Upper lobe of right lung (tissue), 1 donor: ENCODE data around the gene SMARCC1. TPM values are rescaled to one million over a fixed set of nuclear protein-coding genes. Genes with fewer than 3 reads are reported as not detected.

Experiments
- ATAC-seq: fragments of 200-7000 bp; cut with Tn5 transposase; one replicate; pipeline ENCODE4 v1.9.1; 2020; ENCODE audit warnings: mild to moderate bottlenecking, moderate library complexity
- DNase-seq: peaks from one replicate; pipeline ENCODE4 v3.0.0-alpha.2; 2020
- H3K27ac ChIP-seq: fragments of 200-600 bp; one replicate; pipeline ENCODE4 v1.8.0; 2022
- H3K27me3 ChIP-seq: fragments of 200-600 bp; one replicate; pipeline ENCODE4 v1.8.0; 2022; ENCODE audit warnings: mild to moderate bottlenecking
- H3K36me3 ChIP-seq: fragments of 200-600 bp; one replicate; pipeline ENCODE4 v1.8.0; 2022
- H3K4me1 ChIP-seq: fragments of 200-600 bp; one replicate; pipeline ENCODE4 v1.8.0; 2022
- H3K4me3 ChIP-seq: fragments of 200-600 bp; one replicate; pipeline ENCODE4 v1.8.0; 2022; ENCODE audit warnings: mild to moderate bottlenecking
- H3K9me3 ChIP-seq: fragments of 200-600 bp; one replicate; pipeline ENCODE4 v1.8.0; 2022
- CTCF ChIP-seq: fragments of 200-600 bp; IDR thresholded peaks from one replicate; pipeline ENCODE4 v1.8.0; 2022; ENCODE audit warnings: antibody characterized with exemption
- intact Hi-C: fragments of 100-400 bp; cut with DNase I; formaldehyde crosslinking; loops from one replicate; pipeline ENCODE4 v1.11.0; 2022
- total RNA-seq: library from RNA; stranded (reverse); fragmentation: NEBNext Ultra II Directional; extraction: Animal tissue kit (Norgen Biotek cat#: 25700); gene quantifications from one replicate; pipeline ENCODE4 v1.2.1, GENCODE V29; 2021
- donor health status: DM: no; HTN: yes; CAD: no; lungs with severe emphysema.

The SMARCC1 gene
- total RNA-seq, 1 donor from 2014 or later, result 67.9 TPM

- ATAC-seq, result no peak
- no peak overlapping the region for H3K27ac ChIP-seq
- intact Hi-C loops, result loop anchor here (5.0 kb wide), 1 partner anchor 277 kb away; no protein-coding TSS in a partner anchor
These were observed 12.9 kb upstream of the SMARCC1 start for GRCh38 chr3:47794544-47794943.

GRCh38 chr3:47792699-47793098 lies 11.0 kb upstream of the SMARCC1 start:
- Histone ChIP-seq H3K27me3 (no peaks in the 10 kb centered on the region), H3K4me3 (no peak overlapping the region), H3K27ac (no peak overlapping the region), H3K9me3 (no peaks in the 10 kb centered on the region), H3K4me1 (no peaks in the 10 kb centered on the region), H3K36me3 (no peaks in the 10 kb centered on the region)
- TF ChIP-seq CTCF, result no peak
- intact Hi-C loops, result loop anchor here (5.0 kb wide), 1 partner anchor 275 kb away; no protein-coding TSS in a partner anchor
- DNase-seq (no peak), ATAC-seq (no peak)

More at GRCh38 chr3:47794544-47794943, 12.9 kb upstream of the SMARCC1 start:
- Histone ChIP-seq H3K36me3 (no peaks in the 10 kb centered on the region), H3K4me3 (no peak overlapping the region), H3K4me1 (no peaks in the 10 kb centered on the region), H3K9me3 (no peaks in the 10 kb centered on the region), H3K27me3 (no peaks in the 10 kb centered on the region)
- no peak for DNase-seq
- no peak for TF ChIP-seq CTCF

- no peak for DNase-seq
- intact Hi-C loops, result loop anchor here (5.0 kb wide), 1 partner anchor 274 kb away; no protein-coding TSS in a partner anchor
These were observed 9.6 kb upstream of the SMARCC1 start for GRCh38 chr3:47791193-47791855.

DNA sequence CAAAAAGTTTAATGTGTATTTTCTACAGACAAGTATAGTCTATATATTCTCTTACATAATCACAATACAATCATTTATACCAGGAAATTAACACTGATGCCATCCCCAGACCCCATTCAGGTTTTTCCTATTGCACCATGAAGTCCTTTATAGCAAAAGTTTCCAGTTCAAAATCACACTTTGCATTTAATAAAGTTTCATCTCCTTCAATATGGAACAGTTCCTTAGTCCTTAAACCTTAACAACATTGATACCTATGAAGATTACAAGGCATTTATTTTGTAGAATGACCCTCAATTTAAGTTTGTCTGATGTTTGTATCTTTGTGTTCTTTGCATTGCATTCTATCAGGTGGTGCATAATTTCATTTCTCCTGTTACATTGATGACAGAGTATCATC lies 2.0 kb upstream of the SMARCC1 start:
- no peak for TF ChIP-seq CTCF
- H3K27ac ChIP-seq, result no peak overlapping the region
- H3K4me3 ChIP-seq, result no peak overlapping the region
- H3K9me3 ChIP-seq, result no peaks in the 10 kb centered on the region
- H3K27me3 ChIP-seq, result no peaks in the 10 kb centered on the region
- no peak for ATAC-seq
- H3K36me3 ChIP-seq, result no peaks in the 10 kb centered on the region
- H3K4me1 ChIP-seq, result peaks cover 24% of the 10 kb centered on the region
- no peak for DNase-seq
- intact Hi-C loops, result no loop called here

More at GRCh38 chr3:47791193-47791855, 9.6 kb upstream of the SMARCC1 start:
- no peak for TF ChIP-seq CTCF
- H3K27ac ChIP-seq, result no peak overlapping the region
- ATAC-seq, result no peak
- H3K36me3 ChIP-seq, result no peaks in the 10 kb centered on the region
- H3K4me1 ChIP-seq, result no peaks in the 10 kb centered on the region
- no peaks in the 10 kb centered on the region for H3K27me3 ChIP-seq
- no peaks in the 10 kb centered on the region for H3K9me3 ChIP-seq
- no peak overlapping the region for H3K4me3 ChIP-seq

DNA sequence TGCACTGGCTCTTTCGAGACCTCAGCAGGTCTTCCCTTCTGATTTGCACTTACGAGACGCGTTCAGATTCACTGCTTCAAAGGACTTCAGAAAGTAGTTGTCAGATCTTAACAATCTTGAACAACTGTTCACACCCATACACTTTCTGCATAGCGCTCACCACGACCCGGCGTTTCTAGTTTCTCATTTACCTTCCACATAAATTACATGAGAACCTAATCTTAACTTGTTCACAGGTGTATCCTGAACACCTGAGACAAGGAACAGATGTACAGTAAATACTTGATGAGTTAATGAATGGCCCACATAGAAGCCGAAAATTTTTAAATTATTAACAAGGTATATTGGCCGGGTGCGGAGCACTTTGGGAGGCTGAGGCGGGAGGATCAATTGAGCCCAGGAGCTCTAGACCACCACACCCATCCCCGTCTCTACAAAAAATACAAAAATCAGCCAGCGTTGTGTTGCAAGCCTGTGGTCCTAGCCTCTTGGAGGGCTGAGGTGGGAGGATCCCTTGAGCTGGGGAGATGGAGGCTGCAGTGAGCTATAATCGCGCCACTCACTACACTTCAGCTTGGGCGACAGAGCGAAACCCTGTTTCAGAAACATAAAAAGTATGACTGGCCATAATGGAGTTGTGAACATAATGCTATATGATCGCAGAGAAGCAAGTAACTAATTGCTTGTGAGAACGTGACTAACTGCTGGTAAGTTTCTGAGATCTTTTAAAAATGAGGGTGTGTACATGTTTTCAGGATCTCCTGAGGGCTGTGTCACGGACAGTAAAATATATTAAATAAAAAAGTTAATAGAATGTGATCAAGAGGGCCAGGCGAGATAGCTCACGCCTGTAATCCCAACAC lies 984 bp upstream of the SMARCC1 start:
- TF ChIP-seq CTCF, result no peak
- DNase-seq, result no peak
- Histone ChIP-seq H3K36me3 (no peaks in the 10 kb centered on the region), H3K4me3 (peak overlapping the region; percentile 82), H3K27ac (peak overlapping the region; percentile 99), H3K9me3 (no peaks in the 10 kb centered on the region), H3K27me3 (no peaks in the 10 kb centered on the region), H3K4me1 (peaks cover 29% of the 10 kb centered on the region)
- no peak for ATAC-seq
- intact Hi-C loops, result no loop called here
